Astrocyte (in vitro differentiated cells and primary cell): Measurements from ENCODE around the gene CRADD.

ENCODE experiments used
- CTCF ChIP-seq: IDR thresholded peaks from 2 replicates; pipeline ENCODE4 v1.5.1; 2011; ENCODE audit warnings: low read depth, mild to moderate bottlenecking, inconsistent platforms, low read length, moderate library complexity; ENCODE audit not compliant: insufficient read depth
- EZH2 ChIP-seq: IDR thresholded peaks from 2 replicates; pipeline ENCODE4 v1.6.1; 2012; ENCODE audit warnings: mild to moderate bottlenecking, low read length, inconsistent platforms; ENCODE audit not compliant: insufficient read depth

GRCh38 chr12:93705237-93705636, 28.1 kb downstream of the CRADD start:
- no peak for TF ChIP-seq CTCF
- no peak for TF ChIP-seq EZH2
